ENCODE data around the gene QRICH2.
A peak's percentile ranks its signal among the peaks of the same experiment; 100 is the strongest.

GRCh38 chr17:76270770-76271668, 37.1 kb downstream of the QRICH2 start:
- TF ChIP-seq, protein P1, sequence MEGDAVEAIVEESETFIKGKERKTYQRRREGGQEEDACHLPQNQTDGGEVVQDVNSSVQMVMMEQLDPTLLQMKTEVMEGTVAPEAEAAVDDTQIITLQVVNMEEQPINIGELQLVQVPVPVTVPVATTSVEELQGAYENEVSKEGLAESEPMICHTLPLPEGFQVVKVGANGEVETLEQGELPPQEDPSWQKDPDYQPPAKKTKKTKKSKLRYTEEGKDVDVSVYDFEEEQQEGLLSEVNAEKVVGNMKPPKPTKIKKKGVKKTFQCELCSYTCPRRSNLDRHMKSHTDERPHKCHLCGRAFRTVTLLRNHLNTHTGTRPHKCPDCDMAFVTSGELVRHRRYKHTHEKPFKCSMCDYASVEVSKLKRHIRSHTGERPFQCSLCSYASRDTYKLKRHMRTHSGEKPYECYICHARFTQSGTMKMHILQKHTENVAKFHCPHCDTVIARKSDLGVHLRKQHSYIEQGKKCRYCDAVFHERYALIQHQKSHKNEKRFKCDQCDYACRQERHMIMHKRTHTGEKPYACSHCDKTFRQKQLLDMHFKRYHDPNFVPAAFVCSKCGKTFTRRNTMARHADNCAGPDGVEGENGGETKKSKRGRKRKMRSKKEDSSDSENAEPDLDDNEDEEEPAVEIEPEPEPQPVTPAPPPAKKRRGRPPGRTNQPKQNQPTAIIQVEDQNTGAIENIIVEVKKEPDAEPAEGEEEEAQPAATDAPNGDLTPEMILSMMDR (IDR thresholded peaks at IDR 0.05 in 4 of 5, conservative IDR thresholded peaks at IDR 0.05 in 1 of 5), result no peak
- TF ChIP-seq POLR2A (IDR thresholded peaks at IDR 0.05), result peak; percentile 40 to 45
